Chondrocyte (in vitro differentiated cells): ENCODE data around the gene IFIT2. TPM values are rescaled to one million over a fixed set of nuclear protein-coding genes. Genes with fewer than 3 reads are reported as not detected.
"Not testable (repeated sequence)": the region's sequence is repeated elsewhere in the genome, so short reads cannot be mapped to it uniquely, and the experiment has no call there.

Experiments used
- DNase-seq: peaks from one replicate; pipeline ENCODE4 v3.0.0; 2021; ENCODE audit warnings: mixed read lengths, low spot score
- H3K27ac Mint-ChIP-seq: one replicate; pipeline ENCODE4 v1.8.0; 2021; ENCODE audit warnings: mild to moderate bottlenecking, moderate library complexity, mixed read lengths; ENCODE audit not compliant: unreplicated experiment
- H3K27me3 Mint-ChIP-seq: 2 replicates; pipeline ENCODE4 v1.8.0; 2021; ENCODE audit warnings: low read depth, mixed read lengths
- H3K36me3 Mint-ChIP-seq: 2 replicates; pipeline ENCODE4 v1.8.0; 2021; ENCODE audit warnings: low read depth, mixed read lengths
- H3K4me1 Mint-ChIP-seq: 2 replicates; pipeline ENCODE4 v1.8.0; 2021; ENCODE audit warnings: low read depth, mild to moderate bottlenecking, mixed read lengths
- H3K4me3 Mint-ChIP-seq: one replicate; pipeline ENCODE4 v1.8.0; 2021; ENCODE audit warnings: mild to moderate bottlenecking, moderate library complexity, mixed read lengths; ENCODE audit not compliant: unreplicated experiment
- H3K9me3 Mint-ChIP-seq: 2 replicates; pipeline ENCODE4 v1.8.0; 2021; ENCODE audit warnings: low read depth, mixed read lengths
- CTCF ChIP-seq: fragments of 200-600 bp; sonication (generic); IDR thresholded peaks from 2 replicates; pipeline ENCODE4 v1.5.0; 2021; ENCODE audit warnings: antibody characterized with exemption, mild to moderate bottlenecking, moderate library complexity
- total RNA-seq: library from RNA; stranded (reverse); gene quantifications from 3 replicates; pipeline ENCODE4 v1.2.1, GENCODE V29; 2021

The IFIT2 gene
- total RNA-seq, 1 donor from 2014 or later: 3.3 TPM

- no peak for TF ChIP-seq CTCF
- H3K4me1 Mint-ChIP-seq: peaks cover 54% of the 10 kb centered on the region
- H3K27me3 Mint-ChIP-seq: no peaks in the 10 kb centered on the region
- no peak overlapping the region for H3K27ac Mint-ChIP-seq
- no peak for DNase-seq
- H3K9me3 Mint-ChIP-seq: no peaks in the 10 kb centered on the region
- no peak overlapping the region for H3K4me3 Mint-ChIP-seq
- H3K36me3 Mint-ChIP-seq: no peaks in the 10 kb centered on the region
Observed at GRCh38 chr10:89330537-89331212, 28.8 kb downstream of the IFIT2 start.

GRCh38 chr10:89331487-89332122 is 29.8 kb downstream of the IFIT2 start:
- H3K27ac Mint-ChIP-seq: peak overlapping the region; percentile 96
- not testable (repeated sequence) for H3K27me3 Mint-ChIP-seq, H3K36me3 Mint-ChIP-seq, H3K9me3 Mint-ChIP-seq, DNase-seq
- H3K4me3 Mint-ChIP-seq: peak overlapping the region; percentile 65
- peaks cover 54% of the 10 kb centered on the region for H3K4me1 Mint-ChIP-seq

- H3K27me3 Mint-ChIP-seq: no peaks in the 10 kb centered on the region
- H3K27ac Mint-ChIP-seq: peak overlapping the region; percentile 96
- H3K4me1 Mint-ChIP-seq: peaks cover 51% of the 10 kb centered on the region
- peak overlapping the region; percentile 65 for H3K4me3 Mint-ChIP-seq
- H3K9me3 Mint-ChIP-seq: no peaks in the 10 kb centered on the region
- TF ChIP-seq CTCF: no peak
- DNase-seq: no peak
- H3K36me3 Mint-ChIP-seq: no peaks in the 10 kb centered on the region
Observed at GRCh38 chr10:89332123-89332633, 30.3 kb downstream of the IFIT2 start.

- TF ChIP-seq CTCF: no peak
- no peak for DNase-seq
- no peak overlapping the region for H3K27ac Mint-ChIP-seq
- H3K4me3 Mint-ChIP-seq: no peak overlapping the region
- H3K4me1 Mint-ChIP-seq: peaks cover 32% of the 10 kb centered on the region
- H3K36me3 Mint-ChIP-seq: peaks cover 6% of the 10 kb centered on the region
- H3K9me3 Mint-ChIP-seq: no peaks in the 10 kb centered on the region
- H3K27me3 Mint-ChIP-seq: no peaks in the 10 kb centered on the region
Observed at GRCh38 chr10:89335226-89335625, 33.4 kb downstream of the IFIT2 start.

- peaks cover 6% of the 10 kb centered on the region for H3K36me3 Mint-ChIP-seq
- H3K27ac Mint-ChIP-seq: no peak overlapping the region
- peaks cover 29% of the 10 kb centered on the region for H3K4me1 Mint-ChIP-seq
- TF ChIP-seq CTCF: no peak
- H3K27me3 Mint-ChIP-seq: no peaks in the 10 kb centered on the region
- no peak for DNase-seq
- no peak overlapping the region for H3K4me3 Mint-ChIP-seq
- H3K9me3 Mint-ChIP-seq: no peaks in the 10 kb centered on the region
Observed at GRCh38 chr10:89336241-89336640, 34.4 kb downstream of the IFIT2 start.
